DOHH2 (cell line): ENCODE measurements around the gene ZFAND3.

ENCODE experiments used
- H3F3A ChIP-seq: fragments of 200-600 bp; sonication (generic), shearing (Covaris generic); 2 replicates; pipeline ENCODE4 v1.6.0; 2016; ENCODE audit warnings: antibody characterized with exemption, mild to moderate bottlenecking; ENCODE audit not compliant: control insufficient read depth, insufficient read depth
- H3K27ac ChIP-seq: fragments of 200-600 bp; sonication (generic); 2 replicates; pipeline ENCODE4 v1.5.1; 2014; ENCODE audit warnings: low read depth, mild to moderate bottlenecking, low read length, moderate library complexity
- H3K27me3 ChIP-seq: fragments of 200-600 bp; sonication (generic); 2 replicates; pipeline ENCODE4 v1.6.1; 2014; ENCODE audit warnings: mild to moderate bottlenecking, low read length, mixed read lengths; ENCODE audit not compliant: control insufficient read depth
- H3K36me3 ChIP-seq: fragments of 200-600 bp; sonication (generic); 2 replicates; pipeline ENCODE4 v1.6.1; 2014; ENCODE audit warnings: mild to moderate bottlenecking, low read length, moderate library complexity, mixed read lengths; ENCODE audit not compliant: control insufficient read depth
- H3K4me1 ChIP-seq: fragments of 200-600 bp; sonication (generic); 2 replicates; pipeline ENCODE4 v1.6.1; 2014; ENCODE audit warnings: mild to moderate bottlenecking, low read length, mixed read lengths; ENCODE audit not compliant: control insufficient read depth
- H3K4me2 ChIP-seq: fragments of 200-600 bp; sonication (generic); 2 replicates; pipeline ENCODE4 v1.6.0; 2014; ENCODE audit warnings: mild to moderate bottlenecking, low read length, moderate library complexity
- H3K4me3 ChIP-seq: fragments of 200-600 bp; sonication (generic); 2 replicates; pipeline ENCODE4 v1.5.1; 2014; ENCODE audit warnings: mild to moderate bottlenecking, low read length, mixed read lengths
- H3K79me2 ChIP-seq: fragments of 200-600 bp; sonication (generic); 2 replicates; pipeline ENCODE4 v1.6.1; 2014; ENCODE audit warnings: mild to moderate bottlenecking, low read length, mixed read lengths; ENCODE audit not compliant: control insufficient read depth
- H3K9me2 ChIP-seq: fragments of 200-600 bp; sonication (generic); replicated peaks from 2 replicates; pipeline ENCODE4 v1.6.1; 2014; ENCODE audit warnings: mild to moderate bottlenecking, low read length, mixed read lengths; ENCODE audit not compliant: control insufficient read depth
- H3K9me3 ChIP-seq: fragments of 200-600 bp; sonication (generic); 2 replicates; pipeline ENCODE4 v1.6.1; 2014; ENCODE audit warnings: antibody characterized with exemption, low read length, mixed read lengths; ENCODE audit not compliant: control insufficient read depth, insufficient read depth
- H4K20me1 ChIP-seq: fragments of 200-600 bp; sonication (generic); 2 replicates; pipeline ENCODE4 v1.6.0; 2014; ENCODE audit warnings: low read depth, mild to moderate bottlenecking, antibody characterized with exemption, low read length, moderate library complexity; ENCODE audit not compliant: control insufficient read depth, insufficient read depth
- CTCF ChIP-seq: fragments of 200-600 bp; sonication (generic); IDR thresholded peaks from one replicate; pipeline ENCODE4 v1.5.1; 2014; ENCODE audit warnings: antibody characterized with exemption, mild to moderate bottlenecking, low read depth, low read length; ENCODE audit not compliant: poor library complexity, severe bottlenecking
- EZH2phosphoT487 ChIP-seq: fragments of 200-600 bp; sonication (generic); IDR thresholded peaks from 2 replicates; pipeline ENCODE4 v1.6.1; 2017; ENCODE audit warnings: borderline replicate concordance, mild to moderate bottlenecking, antibody characterized with exemption, low read length, moderate library complexity, mixed read lengths

ZFAND3 gene

DNA sequence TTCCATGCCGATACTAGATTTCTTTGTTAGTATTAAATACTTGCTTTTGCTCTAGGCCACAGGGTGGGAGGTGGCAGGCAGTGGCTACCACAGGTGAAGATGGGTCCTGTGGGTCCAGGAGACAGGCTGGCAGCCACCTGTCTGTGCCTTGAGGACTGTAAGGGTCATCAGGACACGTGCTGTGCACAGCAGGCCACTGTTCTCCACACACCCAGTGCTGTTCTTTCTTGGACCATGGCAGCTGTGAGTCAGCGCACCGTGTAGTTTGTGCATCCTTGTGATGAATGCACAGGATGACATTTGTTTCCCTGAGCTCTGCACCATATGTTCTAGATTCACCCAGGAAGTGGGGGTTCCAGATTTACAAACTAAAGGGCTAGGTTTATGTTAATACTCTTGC is 317.0 kb downstream of the ZFAND3 start:
- H3K9me2 ChIP-seq = no peaks in the 10 kb centered on the region
- H3K36me3 ChIP-seq = no peaks in the 10 kb centered on the region
- TF ChIP-seq EZH2phosphoT487 (no peak), CTCF (no peak)
- H3F3A ChIP-seq = no peaks in the 10 kb centered on the region
- no peaks in the 10 kb centered on the region for H3K79me2 ChIP-seq
- H3K4me2 ChIP-seq = no peak overlapping the region
- H3K4me3 ChIP-seq = no peak overlapping the region
- H3K9me3 ChIP-seq = no peaks in the 10 kb centered on the region
- no peaks in the 10 kb centered on the region for H4K20me1 ChIP-seq
- no peaks in the 10 kb centered on the region for H3K4me1 ChIP-seq
- H3K27me3 ChIP-seq = no peaks in the 10 kb centered on the region
- H3K27ac ChIP-seq = no peak overlapping the region

DNA sequence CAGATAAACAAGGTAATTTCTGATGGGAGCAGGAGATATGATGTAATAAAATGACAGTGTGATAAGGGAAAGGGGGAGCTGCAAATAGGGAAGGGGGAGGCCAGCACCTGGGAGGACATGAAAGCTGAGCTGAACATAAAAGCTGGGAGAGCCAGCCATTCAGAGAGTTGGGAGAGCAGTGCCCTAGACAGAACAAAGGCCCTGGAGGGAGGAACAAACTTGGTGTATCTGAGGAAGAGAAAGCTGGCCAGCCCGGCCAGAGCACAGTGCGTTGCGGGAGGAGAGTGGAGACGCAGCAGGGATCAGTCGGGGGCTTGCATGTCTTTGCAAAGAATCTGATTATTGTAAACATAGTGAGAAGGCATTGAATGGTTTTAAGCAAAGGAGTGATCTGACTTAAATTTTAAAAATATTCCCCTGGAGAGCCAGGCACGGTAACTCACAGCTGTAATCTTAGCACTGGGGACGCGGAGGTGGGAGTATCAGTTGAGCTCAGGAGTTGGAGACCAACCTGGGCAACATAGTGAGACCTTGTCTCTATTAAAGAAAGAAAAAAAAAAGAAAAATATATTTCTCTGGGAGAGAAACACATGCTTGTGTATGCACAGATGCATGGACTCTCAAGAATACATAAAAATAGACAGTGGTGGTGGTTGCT is 318.2 kb downstream of the ZFAND3 start:
- Histone ChIP-seq H4K20me1 (no peaks in the 10 kb centered on the region), H3K27me3 (no peaks in the 10 kb centered on the region), H3K4me3 (no peak overlapping the region), H3K9me2 (no peaks in the 10 kb centered on the region), H3F3A (no peaks in the 10 kb centered on the region), H3K36me3 (no peaks in the 10 kb centered on the region), H3K27ac (no peak overlapping the region), H3K4me2 (no peak overlapping the region), H3K79me2 (no peaks in the 10 kb centered on the region), H3K4me1 (no peaks in the 10 kb centered on the region), H3K9me3 (no peaks in the 10 kb centered on the region)
- TF ChIP-seq EZH2phosphoT487 (no peak), CTCF (no peak)

DNA sequence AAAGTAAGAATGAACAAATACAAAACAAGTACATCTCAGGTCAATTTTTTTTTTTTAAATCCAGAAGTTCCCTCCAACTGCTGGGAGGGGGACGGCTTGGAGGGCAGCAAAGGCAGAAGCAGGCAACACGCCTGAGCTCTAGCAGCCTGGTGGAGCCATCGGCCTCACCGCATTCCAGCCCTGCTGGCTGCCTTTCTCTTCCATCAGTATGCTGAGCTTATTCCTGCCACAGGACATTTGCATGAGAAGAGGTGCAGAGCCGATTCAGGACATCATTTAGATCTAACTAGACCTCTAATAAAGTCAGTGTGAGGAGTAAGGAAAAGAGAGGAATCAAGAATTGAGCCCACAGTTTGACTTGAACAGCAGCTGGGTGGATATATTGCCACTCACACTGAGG is 318.8 kb downstream of the ZFAND3 start:
- no peaks in the 10 kb centered on the region for H4K20me1 ChIP-seq

More for the DNA sequence above, 318.8 kb downstream of the ZFAND3 start:
- Histone ChIP-seq H3K36me3 (no peaks in the 10 kb centered on the region), H3K4me2 (no peak overlapping the region), H3K79me2 (no peaks in the 10 kb centered on the region), H3K27ac (no peak overlapping the region), H3K9me2 (no peaks in the 10 kb centered on the region), H3F3A (no peaks in the 10 kb centered on the region), H3K4me1 (no peaks in the 10 kb centered on the region), H3K4me3 (no peak overlapping the region), H3K9me3 (no peaks in the 10 kb centered on the region), H3K27me3 (no peaks in the 10 kb centered on the region)
- TF ChIP-seq EZH2phosphoT487 (no peak), CTCF (no peak)
